ENCODE data around the gene REEP2.

DNA sequence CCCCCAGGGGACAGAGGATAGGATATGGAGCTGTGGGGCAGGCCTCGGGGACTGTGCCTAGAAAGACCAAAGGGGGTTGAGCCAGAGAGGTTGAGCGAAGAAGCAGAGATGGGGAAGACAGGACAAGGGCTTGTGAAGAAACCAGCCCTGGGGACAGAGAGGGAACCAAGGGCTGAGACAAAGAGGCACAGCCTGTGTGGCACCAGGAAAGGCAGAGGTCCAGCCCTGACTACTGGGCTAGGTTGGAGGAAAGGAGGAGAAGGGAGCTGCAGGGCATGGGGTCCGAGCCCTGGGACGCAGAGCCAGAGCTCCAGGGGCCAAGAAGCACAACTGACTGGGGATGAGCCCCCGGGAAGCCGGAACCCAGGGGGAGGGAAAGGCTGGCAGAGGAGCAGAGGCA is 9.2 kb downstream of the REEP2 start:
- TF ChIP-seq, protein P1, sequence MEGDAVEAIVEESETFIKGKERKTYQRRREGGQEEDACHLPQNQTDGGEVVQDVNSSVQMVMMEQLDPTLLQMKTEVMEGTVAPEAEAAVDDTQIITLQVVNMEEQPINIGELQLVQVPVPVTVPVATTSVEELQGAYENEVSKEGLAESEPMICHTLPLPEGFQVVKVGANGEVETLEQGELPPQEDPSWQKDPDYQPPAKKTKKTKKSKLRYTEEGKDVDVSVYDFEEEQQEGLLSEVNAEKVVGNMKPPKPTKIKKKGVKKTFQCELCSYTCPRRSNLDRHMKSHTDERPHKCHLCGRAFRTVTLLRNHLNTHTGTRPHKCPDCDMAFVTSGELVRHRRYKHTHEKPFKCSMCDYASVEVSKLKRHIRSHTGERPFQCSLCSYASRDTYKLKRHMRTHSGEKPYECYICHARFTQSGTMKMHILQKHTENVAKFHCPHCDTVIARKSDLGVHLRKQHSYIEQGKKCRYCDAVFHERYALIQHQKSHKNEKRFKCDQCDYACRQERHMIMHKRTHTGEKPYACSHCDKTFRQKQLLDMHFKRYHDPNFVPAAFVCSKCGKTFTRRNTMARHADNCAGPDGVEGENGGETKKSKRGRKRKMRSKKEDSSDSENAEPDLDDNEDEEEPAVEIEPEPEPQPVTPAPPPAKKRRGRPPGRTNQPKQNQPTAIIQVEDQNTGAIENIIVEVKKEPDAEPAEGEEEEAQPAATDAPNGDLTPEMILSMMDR (conservative IDR thresholded peaks at IDR 0.05; ENCODE audit: low read length): no peak
- TF ChIP-seq EZH2phosphoT487 (IDR thresholded peaks at IDR 0.05; ENCODE audit: borderline replicate concordance): no peak
